ENCODE results near the gene FREM2. TPM values are rescaled to one million over a fixed set of nuclear protein-coding genes. Genes with fewer than 3 reads are reported as not detected.

The FREM2 gene
- total and polyA plus RNA-seq, 2 donors (not counting 3 experiments of a cell fraction or from before 2014, with no cell fraction given): under 0.01 TPM; not detected in 1

- Histone ChIP-seq H3K9me3 (replicated peaks; ENCODE audit: control insufficient read depth, insufficient read depth, low read length) (no peaks in the 10 kb centered on the region), H3K79me2 (ENCODE audit: control insufficient read depth, insufficient read depth, low read length) (no peaks in the 10 kb centered on the region), H3K9ac (replicated peaks; ENCODE audit: extremely low read depth, insufficient read depth, low read length) (no peak overlapping the region), H2AFZ (ENCODE audit: low read depth, low read length) (no peak overlapping the region), H3K36me3 (ENCODE audit: control insufficient read depth in 2 of 2, extremely low read depth in 1 of 2, insufficient read depth in 2 of 2, low read length in 2 of 2) (no peaks in the 10 kb centered on the region), H3K9me1 (replicated peaks; ENCODE audit: control insufficient read depth, extremely low read depth, insufficient read depth, low read length) (no peaks in the 10 kb centered on the region), H3K4me3 (replicated peaks in 1 of 3; ENCODE audit: insufficient read depth in 1 of 3, low read depth in 1 of 3, low read length in 3 of 3) (no peak overlapping the region), H3K27me3 (ENCODE audit: control insufficient read depth in 2 of 2, insufficient read depth in 2 of 2, low read length in 2 of 2) (no peaks in the 10 kb centered on the region), H3K4me1 (ENCODE audit: control insufficient read depth, extremely low read depth, insufficient read depth, low read length) (no peaks in the 10 kb centered on the region), H3K4me2 (ENCODE audit: insufficient read depth, low read length) (no peak overlapping the region), H3K27ac (ENCODE audit: insufficient read depth, low read depth, low read length) (no peak overlapping the region), H4K20me1 (replicated peaks; ENCODE audit: control insufficient read depth, extremely low read depth, insufficient read depth, low read length) (no peaks in the 10 kb centered on the region)
- FAIRE-seq (no peak), DNase-seq (ENCODE audit: low read depth, low spot score) (no peak)
- TF ChIP-seq FOS (IDR thresholded peaks at IDR 0.05; ENCODE audit: borderline replicate concordance, insufficient read depth, low read length) (no peak), EZH2 (IDR thresholded peaks at IDR 0.05; ENCODE audit: borderline replicate concordance, low read depth, low read length, severe bottlenecking) (no peak), MYC (IDR thresholded peaks at IDR 0.05; ENCODE audit: low read depth, low read length) (no peak), GATA2 (IDR thresholded peaks at IDR 0.05; ENCODE audit: insufficient read depth, insufficient read length, low read depth, low read length) (no peak), CTCF (IDR thresholded peaks at IDR 0.05; ENCODE audit: extremely low read depth in 1 of 2, insufficient read depth in 1 of 2, low read depth in 1 of 2, low read length in 2 of 2) (no peak), JUN (IDR thresholded peaks at IDR 0.05; ENCODE audit: borderline replicate concordance, insufficient read depth, insufficient read length, low read depth) (no peak), POLR2AphosphoS5 (IDR thresholded peaks at IDR 0.05; ENCODE audit: insufficient read depth, low read depth, low read length) (no peak), POLR2A (IDR thresholded peaks at IDR 0.05; ENCODE audit: low read depth, low read length) (no peak), MAX (IDR thresholded peaks at IDR 0.05; ENCODE audit: insufficient read depth, insufficient read length) (no peak)
- POLR2A ChIA-PET: no interaction called here
- CTCF ChIA-PET: interaction anchor here (1.0 to 1.8 kb wide), 4 partner anchors 9 to 27 kb away, joined by 3 to 5 read pairs (median 4); no protein-coding TSS in a partner anchor
- dilution Hi-C loops (cut with MboI; ENCODE audit: extremely low pct_ligation_motif_present, low sequenced_read_pairs): no loop called here
- intact Hi-C loops (cut with micrococcal nuclease): no loop called here
- no TSS peak for BruUV-seq (replicated peaks)
Observed at GRCh38 chr13:38899571-38899970, 212.7 kb downstream of the FREM2 start.

Data from endothelial cell of umbilical vein (primary cell).